Testis (tissue), 3 donors: Measurements from ENCODE around the gene DEFB112. TPM values are rescaled to one million over a fixed set of nuclear protein-coding genes. Genes with fewer than 3 reads are reported as not detected.

ENCODE experiments used
- DNase-seq: peaks from one replicate; pipeline ENCODE4 v3.0.0-alpha.2; 2019
- H3K27ac ChIP-seq, 2 donors: fragments of 200-600 bp; sonication (generic); one replicate each; pipeline ENCODE4 v1.5.1; 2019
- H3K27me3 ChIP-seq: fragments of 200-600 bp; sonication (generic); one replicate; pipeline ENCODE4 v1.5.1; 2019
- H3K36me3 ChIP-seq: fragments of 200-600 bp; sonication (generic); one replicate; pipeline ENCODE4 v1.5.1; 2017; ENCODE audit warnings: low read depth; ENCODE audit errors: missing control alignments
- H3K4me1 ChIP-seq: fragments of 200-600 bp; sonication (generic); one replicate; pipeline ENCODE4 v1.5.1; 2019
- H3K4me3 ChIP-seq, 2 donors: fragments of 200-600 bp; sonication (generic); one replicate each; pipeline ENCODE4 v1.5.1; 2017 to 2019
- H3K9me3 ChIP-seq: fragments of 200-600 bp; sonication (generic); one replicate; pipeline ENCODE4 v1.5.1; 2017
- POLR2A ChIP-seq: fragments of 450-650 bp; IDR thresholded peaks from one replicate; pipeline ENCODE4 v1.6.1; 2017; ENCODE audit warnings: antibody characterized with exemption, mild to moderate bottlenecking, moderate library complexity
- WGBS, 2 donors: methylation state at CpG; one replicate each; pipeline ENCODE4 v1.1.5; 2018; 5-methylcytosine and 5-hydroxymethylcytosine counted together
- intact Hi-C: fragments of 100-400 bp; cut with DNase I; formaldehyde crosslinking; loops from one replicate; pipeline ENCODE4 v1.15.1; 2023; ENCODE audit warnings: low total_unique reads
- polyA plus RNA-seq: library from polyadenylated mRNA; stranded (reverse); fragments of 350-450 nt; fragmentation: Illumina TruSeq; extraction: RNeasy Lipid Tissue Mini Kit (QIAGEN cat#74804); gene quantifications from one replicate; pipeline ENCODE4 v1.2.3, GENCODE V29; 2014; ENCODE audit warnings: low read depth, low replicate concordance; ENCODE audit not compliant: insufficient read depth
- total RNA-seq, 2 donors: library from RNA; depleted of rRNA; stranded (reverse); fragments of >200 nt; gene quantifications; one replicate each; pipeline ENCODE4 v1.2.3, GENCODE V29; 2016
- TF ChIP-seq, protein P1 (sequence below), 3 experiments: fragments of 450-650 bp in 2 of 3; fragments of 200-600 bp in 1 of 3; sonication (generic) in 1 of 3; IDR thresholded peaks; one replicate each; pipeline ENCODE4 v1.5.1; 2016 to 2019; ENCODE audit warnings: antibody characterized with exemption in 3 of 3, mild to moderate bottlenecking in 2 of 3, moderate library complexity in 1 of 3

DEFB112 gene
- total and polyA plus RNA-seq, 3 donors from 2014 or later, result not detected

DNA sequence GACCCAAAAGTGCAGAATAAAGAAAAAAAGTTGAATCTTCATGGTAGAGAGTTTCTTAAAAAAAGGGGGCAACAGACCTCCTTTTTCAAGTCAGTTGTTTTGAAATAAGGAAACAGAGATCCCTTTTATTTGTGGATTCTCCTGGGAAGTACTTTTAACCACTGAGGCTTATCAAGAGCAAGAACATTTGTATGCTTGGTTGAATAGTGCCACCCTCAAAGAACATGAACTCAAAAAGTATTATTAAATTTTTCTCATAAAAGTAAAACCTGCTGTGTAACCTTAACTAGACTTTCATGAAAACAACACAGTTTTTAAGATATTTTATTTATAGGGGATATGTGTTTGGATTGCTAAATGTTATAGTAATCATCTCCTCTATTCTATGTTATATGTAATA is 27.8 kb downstream of the DEFB112 start, which contains the start of gene DEFB110:
Gene DEFB110 (minus strand): TSS at position 101 of the 400 bp plus-strand sequence. CDS start 59 bp downstream, at position 42.
- Histone ChIP-seq H3K4me3 (no peak within 1 kb of the TSS), H3K36me3 (no peaks in the 10 kb centered on the region), H3K27me3 (no peaks in the 10 kb centered on the region), H3K4me1 (no peaks in the 10 kb centered on the region), H3K27ac (no peak within 1 kb of the TSS), H3K9me3 (no peaks in the 10 kb centered on the region)
- intact Hi-C loops, result no loop called here
- TF ChIP-seq, protein P1, sequence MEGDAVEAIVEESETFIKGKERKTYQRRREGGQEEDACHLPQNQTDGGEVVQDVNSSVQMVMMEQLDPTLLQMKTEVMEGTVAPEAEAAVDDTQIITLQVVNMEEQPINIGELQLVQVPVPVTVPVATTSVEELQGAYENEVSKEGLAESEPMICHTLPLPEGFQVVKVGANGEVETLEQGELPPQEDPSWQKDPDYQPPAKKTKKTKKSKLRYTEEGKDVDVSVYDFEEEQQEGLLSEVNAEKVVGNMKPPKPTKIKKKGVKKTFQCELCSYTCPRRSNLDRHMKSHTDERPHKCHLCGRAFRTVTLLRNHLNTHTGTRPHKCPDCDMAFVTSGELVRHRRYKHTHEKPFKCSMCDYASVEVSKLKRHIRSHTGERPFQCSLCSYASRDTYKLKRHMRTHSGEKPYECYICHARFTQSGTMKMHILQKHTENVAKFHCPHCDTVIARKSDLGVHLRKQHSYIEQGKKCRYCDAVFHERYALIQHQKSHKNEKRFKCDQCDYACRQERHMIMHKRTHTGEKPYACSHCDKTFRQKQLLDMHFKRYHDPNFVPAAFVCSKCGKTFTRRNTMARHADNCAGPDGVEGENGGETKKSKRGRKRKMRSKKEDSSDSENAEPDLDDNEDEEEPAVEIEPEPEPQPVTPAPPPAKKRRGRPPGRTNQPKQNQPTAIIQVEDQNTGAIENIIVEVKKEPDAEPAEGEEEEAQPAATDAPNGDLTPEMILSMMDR (IDR thresholded peaks at IDR 0.05), result no peak
- TF ChIP-seq POLR2A, result no peak
- DNase-seq, result no peak

DNA sequence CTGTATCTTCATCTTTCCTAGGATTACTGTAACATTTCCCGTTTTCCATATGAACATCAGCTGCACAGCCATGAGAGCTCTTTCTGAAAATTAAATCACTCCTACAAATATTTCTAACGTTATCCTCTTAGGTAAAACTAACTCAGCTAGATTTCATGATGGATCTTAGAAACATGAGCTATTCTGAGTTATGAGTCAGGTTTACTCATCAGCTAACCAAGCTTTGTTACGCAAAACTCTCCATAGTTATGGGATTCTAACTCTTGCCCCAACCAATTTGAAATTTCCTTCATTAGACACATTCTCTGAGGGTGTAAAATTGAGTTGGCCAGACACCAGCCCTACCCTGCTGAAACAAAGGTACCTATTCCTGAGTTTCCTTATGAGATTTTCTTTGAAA is 41.9 kb downstream of the DEFB112 start:
- Histone ChIP-seq H3K27me3 (no peaks in the 10 kb centered on the region), H3K27ac (no peak overlapping the region), H3K4me3 (no peak overlapping the region), H3K9me3 (no peaks in the 10 kb centered on the region), H3K4me1 (no peaks in the 10 kb centered on the region), H3K36me3 (no peaks in the 10 kb centered on the region)
- no peak for DNase-seq
- intact Hi-C loops, result no loop called here
- WGBS, 2 donors, result 61 to 76% methylated on average over 3 of the region's 3 CpGs
- TF ChIP-seq POLR2A, result no peak
- TF ChIP-seq, protein P1 (IDR thresholded peaks at IDR 0.05), result no peak

DNA sequence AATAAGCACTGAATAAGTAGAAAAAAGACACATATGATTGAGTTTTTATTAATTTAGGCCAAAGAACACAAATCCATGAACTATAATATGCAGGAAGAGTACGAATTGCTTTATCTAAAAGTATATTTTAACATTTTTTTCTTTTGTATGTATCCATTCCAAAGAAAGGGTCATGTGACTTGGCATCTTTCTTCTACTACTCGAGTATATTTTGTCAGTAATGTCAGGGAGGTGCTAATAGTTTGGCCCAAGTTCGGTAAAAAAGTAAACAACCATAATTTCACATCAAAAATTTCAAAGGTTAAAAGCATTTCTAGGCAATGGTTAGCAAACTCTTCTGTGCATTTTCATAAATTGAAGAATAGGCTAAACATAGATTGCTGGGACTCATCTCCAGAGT is 46.6 kb downstream of the DEFB112 start:
- H3K27me3 ChIP-seq, result no peaks in the 10 kb centered on the region

DNA sequence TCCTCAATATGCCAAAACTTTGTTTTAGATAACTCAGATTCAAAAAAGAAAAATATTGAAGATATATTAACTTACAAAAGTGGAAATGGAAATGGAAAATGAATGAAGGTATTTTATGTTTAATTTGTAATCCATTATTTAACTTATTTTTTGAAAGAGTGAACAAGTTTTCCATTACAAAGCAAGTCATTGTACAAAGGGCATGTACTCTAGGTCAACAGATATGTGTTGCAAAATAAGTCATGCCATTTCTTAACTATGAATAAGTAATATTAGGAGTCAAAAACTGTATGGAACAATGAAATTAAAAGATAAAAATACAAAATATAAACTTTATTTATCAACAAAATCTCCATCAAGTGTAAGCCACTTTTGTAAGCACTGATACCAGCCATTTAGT is 54.5 kb downstream of the DEFB112 start:
- H3K9me3 ChIP-seq, result no peaks in the 10 kb centered on the region
- no peaks in the 10 kb centered on the region for H3K36me3 ChIP-seq
- no peaks in the 10 kb centered on the region for H3K27me3 ChIP-seq
- H3K4me1 ChIP-seq, result no peaks in the 10 kb centered on the region
- H3K4me3 ChIP-seq, result no peak overlapping the region
- DNase-seq, result no peak
- TF ChIP-seq, protein P1 (IDR thresholded peaks at IDR 0.05), result no peak
- no peak for TF ChIP-seq POLR2A
- intact Hi-C loops, result no loop called here
- no peak overlapping the region for H3K27ac ChIP-seq

More for the DNA sequence above, 46.6 kb downstream of the DEFB112 start:
- WGBS, 2 donors, result 67 to 77% methylated on average over 3 of the region's 3 CpGs
- intact Hi-C loops, result no loop called here
- TF ChIP-seq, protein P1 (IDR thresholded peaks at IDR 0.05), result no peak
- TF ChIP-seq POLR2A, result no peak
- Histone ChIP-seq H3K36me3 (no peaks in the 10 kb centered on the region), H3K9me3 (no peaks in the 10 kb centered on the region), H3K27ac (no peak overlapping the region), H3K4me1 (no peaks in the 10 kb centered on the region), H3K4me3 (no peak overlapping the region)
- DNase-seq, result no peak

Other genes with a start within 250 kb of the DEFB112 start
- under 1 TPM; 0.19 to 0.55 TPM for gene CRISP1, start 183.4 kb downstream of the DEFB112 start, total RNA-seq
- 3.8 TPM for gene CRISP1, start 183.4 kb downstream of the DEFB112 start, polyA plus RNA-seq
- gene DEFB114, start 85.8 kb downstream of the DEFB112 start, total RNA-seq, result not detected
- gene DEFB114, start 85.8 kb downstream of the DEFB112 start, polyA plus RNA-seq, result not detected
- not detected for gene DEFB113, start 80.3 kb downstream of the DEFB112 start, total RNA-seq
- not detected for gene DEFB113, start 80.3 kb downstream of the DEFB112 start, polyA plus RNA-seq
- gene DEFB110, start 27.9 kb downstream of the DEFB112 start, total RNA-seq, result not detected
- not detected for gene DEFB110, start 27.9 kb downstream of the DEFB112 start, polyA plus RNA-seq